ENCODE measurements around the gene LIPH. TPM values are rescaled to one million over a fixed set of nuclear protein-coding genes. Genes with fewer than 3 reads are reported as not detected.
A peak's percentile ranks its signal among the peaks of the same experiment; 100 is the strongest.
"Not testable (repeated sequence)": the region's sequence is repeated elsewhere in the genome, so short reads cannot be mapped to it uniquely, and the experiment has no call there.

Gene LIPH
- 6.6 TPM for total RNA-seq

DNA sequence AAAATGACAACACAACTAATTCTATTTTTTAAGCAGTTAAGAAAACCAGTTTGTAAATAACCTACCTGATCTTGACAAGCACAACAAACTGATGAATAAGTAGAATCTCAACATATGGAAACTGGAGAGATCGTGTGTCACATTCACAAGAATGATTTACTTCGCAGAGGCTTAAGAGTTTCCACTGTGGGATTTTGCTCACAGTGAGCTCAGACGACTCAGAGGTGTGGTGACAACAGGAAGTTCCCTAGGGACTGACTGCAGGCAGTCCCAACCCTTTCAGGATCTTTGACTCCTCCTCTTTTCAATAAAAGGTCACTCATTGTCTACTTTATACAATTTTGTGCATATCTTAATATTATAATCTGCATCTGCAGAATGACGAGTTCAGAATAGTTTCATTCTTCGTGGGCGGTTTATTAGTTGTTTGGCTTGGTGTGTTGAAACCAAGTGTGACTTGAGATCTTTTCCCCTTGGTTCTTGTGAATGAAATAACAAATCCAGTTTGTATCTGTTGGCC, at the start of gene LIPH:
Gene LIPH (minus strand): TSS at position 231 of the 520 bp plus-strand sequence. CDS start 117 bp downstream, at position 114.
- peak; percentile 1 for DNase-seq

DNA sequence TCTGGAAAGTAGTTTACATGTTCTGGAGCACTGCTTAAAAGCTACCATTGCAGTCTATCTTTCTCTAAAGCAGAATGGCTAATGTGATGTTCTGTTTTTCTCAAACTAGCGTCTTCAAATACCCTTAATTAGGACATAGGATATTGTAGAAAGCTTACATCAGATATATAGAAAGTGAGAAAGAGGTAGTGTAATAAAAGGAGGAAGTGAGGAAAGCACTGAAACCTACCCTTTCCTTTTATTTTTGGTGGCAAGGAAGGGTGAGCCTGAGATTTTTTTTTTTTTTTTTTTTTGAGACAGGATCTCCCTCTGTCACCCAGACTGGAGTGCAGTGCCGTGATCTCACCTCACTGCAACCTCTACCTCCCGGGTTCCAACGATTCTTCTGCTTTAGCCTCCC, 43.1 kb upstream of the LIPH start:
- no peak for DNase-seq

DNA sequence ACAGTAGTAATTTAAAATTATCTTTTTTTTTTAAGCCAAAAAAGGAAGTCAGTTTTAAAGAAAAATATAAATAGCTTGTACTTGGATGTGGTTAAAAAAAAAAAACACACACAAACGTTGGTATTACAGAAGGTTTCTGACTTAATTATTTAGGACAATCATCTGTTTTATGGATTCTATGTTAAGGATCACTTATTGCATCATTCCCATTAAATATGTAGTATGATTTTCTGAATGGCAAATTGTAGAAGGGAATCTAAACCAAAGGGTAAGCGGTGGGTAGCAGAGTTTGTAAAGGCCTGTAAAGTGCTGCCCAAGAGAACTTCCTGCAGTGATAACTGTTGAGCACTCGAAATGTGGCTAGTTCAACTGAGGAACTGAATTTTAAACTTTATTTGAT, 41.7 kb upstream of the LIPH start:
- no peak for DNase-seq

DNA sequence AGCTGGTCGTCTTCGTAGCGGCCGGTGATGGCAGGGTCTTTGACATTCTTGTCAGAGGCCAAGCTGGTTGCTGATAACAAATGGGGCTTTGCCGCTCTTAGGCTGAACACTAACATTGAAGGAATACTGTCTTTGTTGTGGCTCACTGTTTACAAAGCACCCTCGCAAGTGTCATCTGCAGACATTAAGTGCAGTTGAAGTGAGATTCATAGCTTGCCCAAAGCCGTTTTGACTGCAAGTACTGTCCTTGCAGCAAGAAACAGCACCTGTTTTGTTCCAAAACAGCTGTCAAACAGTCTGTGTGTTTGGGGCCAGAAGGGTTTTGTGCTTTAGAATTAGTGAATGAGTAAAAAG, 34.3 kb upstream of the LIPH start:
- no peak for DNase-seq

DNA sequence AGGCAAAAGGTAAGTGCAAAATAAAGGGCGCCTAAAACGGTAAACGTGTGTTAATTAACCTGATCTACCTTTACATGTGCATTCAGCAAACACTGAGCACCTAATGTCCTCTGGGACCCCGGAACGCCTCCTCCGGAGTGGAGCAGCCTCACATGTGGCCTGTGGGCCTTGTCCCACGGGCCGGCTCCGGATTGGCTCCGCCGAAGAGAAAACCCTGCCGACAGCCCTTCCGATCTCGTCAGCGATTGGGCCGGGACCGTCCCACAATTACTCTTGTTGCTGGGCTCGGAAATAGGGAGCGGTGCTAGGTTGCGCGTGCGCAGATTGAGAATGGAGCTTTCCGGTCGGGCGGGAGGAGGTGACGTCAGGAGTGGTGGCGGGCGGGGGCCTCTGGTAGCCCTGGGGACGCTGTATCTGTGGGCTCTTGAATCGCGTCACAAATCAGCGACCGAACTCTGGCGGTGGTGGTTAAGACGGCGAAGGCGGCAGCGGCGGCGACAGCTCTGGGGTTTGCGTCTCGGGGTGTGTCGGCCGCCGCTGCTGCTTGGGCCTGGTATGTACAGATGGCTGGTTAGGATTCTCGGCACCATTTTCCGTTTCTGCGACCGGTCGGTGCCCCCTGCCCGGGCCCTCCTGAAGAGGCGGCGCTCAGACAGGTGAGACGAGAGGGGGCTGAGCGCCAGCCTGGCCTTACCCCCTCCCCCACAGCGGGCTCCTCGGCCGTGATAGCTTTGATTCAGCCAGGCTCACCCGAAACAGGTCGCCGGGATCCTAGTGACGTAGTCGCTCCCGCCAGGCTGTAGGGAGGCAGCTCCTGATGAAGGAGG, 33.7 kb upstream of the LIPH start, which contains the start of gene SENP2:
Gene SENP2 (plus strand): TSS at position 437 of the 827 bp plus-strand sequence. CDS start 119 bp downstream, at position 556.
- DNase-seq = peak; percentile 100

DNA sequence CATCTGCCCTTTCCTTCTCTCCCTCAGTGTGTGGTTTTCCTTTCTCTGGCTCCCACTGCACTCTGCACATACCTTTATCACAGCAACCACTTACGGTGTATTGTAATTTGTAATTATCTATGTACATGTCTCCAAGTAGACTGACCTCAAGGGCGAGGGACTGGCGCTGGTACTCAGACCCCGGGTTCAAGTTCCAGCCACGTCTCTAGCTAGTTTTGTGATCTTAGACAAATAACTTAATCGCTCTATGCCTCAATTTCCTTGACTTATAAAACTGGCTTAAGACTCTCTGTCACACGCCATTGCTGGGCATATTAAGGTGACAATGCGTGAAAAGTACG, 33.1 kb upstream of the LIPH start:
- DNase-seq = peak; percentile 54

DNA sequence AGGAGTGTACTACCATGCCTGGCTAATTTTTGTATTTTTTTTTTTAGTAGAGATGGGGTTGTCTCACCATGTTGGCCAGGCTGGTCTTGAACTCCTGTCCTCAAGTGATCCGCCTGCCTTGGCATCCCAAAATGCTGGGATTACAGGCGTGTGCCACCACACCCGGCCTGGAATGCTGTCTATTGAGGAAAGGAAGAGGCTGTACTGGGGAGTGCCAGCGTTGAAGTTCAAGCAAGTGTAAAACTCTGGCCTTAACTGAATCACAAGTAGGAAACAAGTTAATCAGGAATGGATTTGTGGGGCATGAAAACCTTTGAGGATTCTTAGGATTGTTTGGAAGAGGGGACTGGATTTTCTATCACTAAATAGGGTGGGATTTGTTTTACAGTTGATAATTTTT, 32.3 kb upstream of the LIPH start:
- no peak for DNase-seq

DNA sequence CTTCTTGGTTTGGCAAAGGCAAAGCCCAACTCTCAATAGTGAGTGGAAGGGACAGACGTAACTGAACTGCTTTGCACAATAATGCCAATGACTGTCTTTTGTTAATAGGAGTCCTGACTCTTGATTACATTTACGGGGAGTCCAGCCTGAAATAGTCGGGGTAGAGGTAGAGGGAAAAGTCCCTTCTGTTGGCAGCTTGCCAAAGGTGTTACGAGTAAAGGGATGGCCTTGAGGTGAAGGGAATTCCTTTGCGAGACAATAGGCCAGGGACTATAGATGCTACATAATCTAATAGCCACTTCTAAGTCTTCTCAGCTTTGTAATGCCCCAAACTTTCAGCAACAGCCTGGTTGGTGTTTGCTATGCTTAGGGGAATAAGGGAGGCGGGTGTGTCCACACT, 31.5 kb upstream of the LIPH start:
- DNase-seq = no peak

DNA sequence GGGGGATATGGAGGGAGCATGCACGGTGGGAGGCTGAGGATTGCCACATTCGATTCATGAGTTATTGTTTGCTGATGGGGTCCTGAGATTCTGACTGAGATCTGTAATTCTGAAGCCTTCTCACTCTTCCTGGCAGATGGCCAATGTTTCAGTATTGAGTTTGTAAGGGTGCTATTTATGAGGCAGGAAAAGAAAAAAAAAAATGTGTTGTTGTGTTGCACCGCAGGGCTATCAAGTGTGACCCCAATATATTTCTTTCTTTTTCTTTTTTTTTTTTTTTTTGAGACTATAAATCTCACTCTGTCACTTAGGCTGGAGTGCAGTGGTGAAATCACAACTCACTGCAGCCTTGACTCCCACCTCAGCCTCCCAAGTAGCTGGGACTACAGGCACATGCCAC, 30.5 kb upstream of the LIPH start:
- DNase-seq = no peak

DNA sequence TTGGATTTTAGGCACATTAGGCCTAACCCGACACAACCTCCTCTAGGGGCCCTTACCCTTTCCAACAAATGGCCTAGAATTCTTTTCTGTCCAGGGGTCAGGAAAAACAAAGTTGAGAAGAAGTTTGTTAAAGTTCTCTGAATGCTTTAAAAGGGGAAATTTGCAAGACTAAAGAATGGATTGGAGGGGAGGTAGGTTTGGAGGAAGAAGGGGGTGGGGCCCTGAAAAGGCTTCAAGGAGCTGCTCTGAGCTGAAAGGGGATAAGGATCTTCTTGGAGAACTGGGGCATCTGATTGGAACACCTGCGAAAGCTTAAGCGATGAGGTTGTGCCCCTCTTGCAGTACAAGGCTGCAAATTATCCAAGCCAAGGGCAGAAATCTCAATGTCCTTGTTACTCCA, 29.8 kb upstream of the LIPH start:
- DNase-seq = no peak

DNA sequence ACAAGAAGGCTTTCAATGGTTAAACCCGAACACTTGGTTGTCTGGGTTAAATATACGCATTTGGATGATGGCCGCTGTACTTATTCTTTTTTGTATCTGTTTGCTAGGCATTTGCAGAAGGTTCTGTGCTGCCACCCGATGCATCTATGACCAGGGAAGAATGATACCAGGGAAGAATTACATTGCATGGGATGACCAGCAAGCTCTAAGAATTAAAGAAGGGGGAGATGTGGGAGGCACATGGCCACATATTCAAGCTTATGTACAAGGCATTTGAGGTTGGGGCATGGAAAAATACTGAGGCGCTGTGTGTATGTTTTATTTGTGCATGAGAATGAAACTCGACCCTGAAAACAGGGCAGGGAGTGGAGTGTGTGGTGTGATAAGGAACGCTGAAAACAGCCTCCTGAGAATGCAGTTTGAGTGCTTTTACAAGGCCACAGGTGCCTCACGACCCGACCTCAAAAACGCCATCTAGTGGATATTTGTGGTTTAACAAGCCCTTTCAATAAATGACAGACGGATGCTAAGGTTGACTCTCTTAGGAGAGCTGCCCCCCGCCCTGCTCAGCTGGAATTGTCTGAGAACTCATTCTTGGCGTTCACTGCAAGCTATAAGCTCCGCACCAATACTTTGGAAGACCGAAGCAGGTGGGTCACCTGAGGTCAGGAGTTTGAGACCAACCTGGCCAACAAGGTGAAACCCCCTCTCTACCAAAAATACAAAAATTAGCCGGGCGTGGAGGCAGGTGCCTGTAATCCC, 22.9 kb upstream of the LIPH start:
- not testable (repeated sequence) for DNase-seq

DNA sequence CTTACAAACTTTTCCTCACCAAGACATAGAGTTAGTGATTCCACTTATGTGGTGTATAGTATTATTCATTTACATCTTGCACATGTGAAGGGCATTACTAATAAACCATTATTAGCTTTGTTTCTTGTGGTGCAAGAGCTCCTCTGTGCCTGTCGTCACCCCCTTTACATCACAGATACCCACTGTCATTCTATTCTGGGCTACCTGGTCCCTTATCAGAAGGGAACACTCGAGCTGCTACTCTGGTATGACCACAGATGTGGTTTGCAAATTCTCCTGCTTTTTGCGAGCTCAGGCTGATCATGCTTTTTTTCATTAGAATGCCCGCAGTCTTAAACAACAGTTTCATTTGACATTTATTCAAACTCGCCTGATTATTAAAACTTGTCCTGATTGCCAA, 19.8 kb upstream of the LIPH start:
- DNase-seq = no peak

DNA sequence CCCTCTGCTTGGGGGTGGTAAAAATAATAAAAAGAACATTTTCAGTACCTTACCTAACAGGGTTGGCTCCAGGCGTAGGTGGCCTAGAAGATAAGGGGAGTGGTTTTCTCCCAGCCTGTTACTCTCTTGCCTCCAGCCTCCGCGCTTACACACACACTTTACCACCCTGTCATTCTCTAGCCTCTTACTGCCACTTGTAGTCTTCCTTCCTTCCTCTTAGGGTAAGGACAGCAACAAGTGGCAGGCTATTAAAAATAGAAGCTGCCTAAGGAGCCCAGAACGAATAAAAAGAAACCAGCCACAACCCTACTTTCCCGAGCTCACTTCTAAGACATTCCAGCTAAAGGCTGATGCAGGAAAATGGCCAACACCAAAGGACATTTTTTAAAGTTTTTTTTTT, 9.6 kb upstream of the LIPH start:
- DNase-seq = no peak

DNA sequence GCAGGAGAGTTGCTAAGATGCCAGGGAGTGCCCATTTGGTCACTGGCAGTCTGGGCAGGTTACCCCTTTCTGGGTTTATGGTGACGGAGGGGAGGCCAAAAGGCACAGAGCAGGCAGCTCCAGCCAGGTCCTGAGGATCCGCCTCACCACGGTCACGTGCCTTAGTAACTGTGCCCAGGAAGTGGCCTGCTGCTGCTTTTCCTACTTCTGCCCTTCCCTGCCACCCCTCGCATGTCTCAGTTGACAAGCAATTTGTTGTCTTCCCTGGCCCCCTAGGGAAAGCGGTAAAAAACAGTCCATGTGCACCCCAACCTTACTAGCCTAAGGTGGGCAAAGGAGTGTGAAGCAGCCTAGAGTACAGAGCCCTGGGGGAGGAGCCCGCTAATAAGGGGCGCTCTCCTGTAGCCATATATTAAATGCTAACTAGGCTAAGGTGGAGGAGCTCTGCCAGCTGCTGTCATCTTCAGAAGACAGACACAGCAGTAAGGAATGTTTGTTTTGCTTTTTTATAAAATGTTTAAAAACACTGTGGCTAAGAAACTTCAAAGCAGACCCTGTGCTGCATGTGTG, 9.1 kb upstream of the LIPH start:
- DNase-seq = no peak

DNA sequence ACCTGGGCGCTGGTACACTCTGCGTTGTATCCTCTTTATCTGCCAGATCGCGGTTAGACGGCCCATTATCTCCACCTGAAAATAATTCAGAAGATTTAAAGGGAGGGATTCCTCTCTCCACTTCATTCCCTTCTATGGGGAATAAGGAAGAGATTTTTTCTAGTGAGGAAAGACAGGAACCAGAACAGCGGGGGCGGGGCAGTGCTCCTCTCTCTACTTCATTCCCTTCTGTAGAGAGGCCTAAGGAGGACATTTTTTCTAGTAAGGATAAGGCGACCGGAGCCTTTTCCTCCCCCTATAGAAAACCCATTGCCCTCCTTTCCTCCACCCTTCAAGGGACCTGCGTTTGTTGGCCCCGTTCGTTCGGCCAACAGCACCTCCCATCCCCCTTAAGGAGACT, 8.3 kb upstream of the LIPH start:
- no peak for DNase-seq

DNA sequence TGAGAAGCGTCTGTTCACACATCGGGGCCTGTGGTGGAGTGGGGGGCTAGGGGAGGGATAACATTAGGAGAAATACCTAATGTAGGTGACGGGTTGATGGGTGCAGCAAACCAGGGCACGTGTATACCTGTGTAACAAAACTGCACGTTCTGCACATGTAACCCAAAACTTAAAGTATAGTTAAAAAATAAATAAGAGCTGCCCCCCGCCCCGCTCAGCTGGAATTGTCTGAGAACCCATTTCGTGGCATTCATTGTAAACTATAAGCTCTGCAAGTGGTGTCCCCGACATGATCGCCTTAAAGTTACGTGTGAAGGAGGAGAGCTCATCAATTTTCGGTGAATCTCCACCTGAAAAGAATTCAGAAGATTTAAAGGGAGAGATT, 7.3 kb upstream of the LIPH start:
- no peak for DNase-seq

DNA sequence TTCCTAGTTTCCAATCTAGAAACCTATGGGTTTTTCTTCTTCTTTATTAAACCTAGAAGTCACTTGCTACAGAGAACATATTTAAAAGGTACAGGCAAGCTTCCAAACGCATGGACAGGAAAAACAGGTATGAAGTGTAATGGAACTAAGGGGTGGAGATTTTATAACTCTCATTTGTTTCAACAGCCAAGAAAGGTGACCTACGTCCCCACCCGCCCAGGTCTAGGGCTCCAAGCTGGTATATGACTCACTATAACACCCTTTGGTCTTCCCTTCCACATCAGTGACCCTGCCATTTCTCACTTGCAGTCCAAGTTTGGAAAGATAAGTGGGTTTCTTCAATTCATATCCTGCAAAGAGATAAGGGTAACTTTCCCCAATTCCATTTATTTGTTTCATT, 6.0 kb upstream of the LIPH start:
- DNase-seq = no peak

DNA sequence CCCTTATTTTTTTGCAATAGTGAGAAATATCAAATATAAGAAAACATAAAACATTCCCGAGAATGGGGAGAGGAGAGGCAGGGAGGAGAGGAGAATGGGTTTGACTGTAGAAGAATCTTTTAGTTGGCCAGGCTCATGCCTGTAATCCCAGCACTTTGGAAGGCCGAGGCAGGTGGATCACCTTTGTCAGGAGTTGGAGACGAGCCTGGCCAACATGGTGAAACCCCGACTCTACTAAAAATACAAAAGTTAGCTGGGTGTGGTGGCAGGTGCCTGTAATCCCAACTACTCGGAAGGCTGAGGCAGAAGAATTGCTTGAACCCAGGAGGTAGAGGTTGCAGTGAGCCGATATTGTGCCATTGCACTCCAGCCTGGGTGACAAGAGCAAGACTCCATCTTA, 4.3 kb upstream of the LIPH start:
- DNase-seq = not testable (repeated sequence)

DNA sequence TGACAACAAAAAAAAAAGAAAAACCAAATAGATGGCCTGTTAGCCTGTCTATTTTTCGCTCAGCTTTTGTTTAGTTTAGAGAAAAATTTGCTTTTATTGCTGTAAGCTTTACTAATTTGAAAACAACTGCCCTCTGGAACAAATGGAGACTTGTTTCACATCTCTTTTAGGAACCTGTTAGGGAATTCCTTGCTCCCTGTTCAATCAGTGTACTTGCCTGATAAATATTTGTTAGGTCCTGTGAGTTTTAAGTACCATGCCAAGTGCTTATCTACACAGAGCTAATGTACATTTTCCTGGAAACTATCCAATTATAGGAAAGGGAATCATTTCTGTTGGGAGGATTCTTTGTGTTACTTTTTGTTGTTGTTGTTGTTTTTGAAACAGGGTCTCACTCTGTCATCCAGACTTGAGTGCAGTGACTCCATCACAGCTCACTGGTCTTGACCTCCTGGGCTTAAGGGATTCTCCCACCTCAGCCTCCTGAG, 3.5 kb upstream of the LIPH start:
- DNase-seq = no peak

DNA sequence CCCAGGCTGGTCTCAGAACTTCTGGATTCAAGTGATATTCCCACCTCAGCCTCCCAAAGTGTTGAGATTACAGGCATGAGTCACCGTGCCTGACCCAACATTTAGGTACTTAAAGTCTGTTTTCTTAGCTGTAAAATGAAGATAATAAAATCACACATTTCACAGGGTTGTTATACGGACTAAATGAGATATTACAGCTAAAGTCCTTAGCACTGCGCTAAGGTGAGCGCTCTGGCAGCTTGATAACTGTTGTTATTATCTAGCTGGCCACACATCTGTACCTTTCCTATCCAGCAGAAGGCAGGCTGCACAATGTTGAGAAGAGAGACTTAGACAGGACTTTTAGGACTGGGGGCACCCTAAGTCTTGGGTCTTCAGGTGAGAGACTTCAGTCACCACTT, 2.7 kb upstream of the LIPH start:
- DNase-seq = no peak

DNA sequence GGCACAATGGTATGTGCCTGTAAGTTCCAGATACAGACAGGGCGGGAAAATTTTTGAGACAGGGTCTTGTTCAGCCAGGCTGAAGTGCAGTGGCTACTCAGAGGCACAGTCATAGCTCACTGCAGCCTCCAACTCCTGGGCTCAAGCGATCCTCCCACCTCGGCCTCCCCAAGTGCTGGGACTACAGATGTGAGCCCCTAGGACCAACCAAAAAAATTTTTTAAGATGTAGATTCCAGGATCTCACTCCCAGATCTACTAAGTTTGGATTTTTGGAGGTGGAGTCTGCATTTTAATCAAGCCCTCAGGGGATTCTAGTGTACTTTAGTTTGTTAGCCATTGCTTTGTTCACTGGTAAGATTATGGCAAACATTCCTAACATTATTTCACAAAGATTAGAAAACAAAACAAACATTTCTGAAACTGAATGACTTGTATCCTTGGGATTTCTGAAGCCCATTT, 2.7 kb downstream of the LIPH start:
- no peak for DNase-seq

DNA sequence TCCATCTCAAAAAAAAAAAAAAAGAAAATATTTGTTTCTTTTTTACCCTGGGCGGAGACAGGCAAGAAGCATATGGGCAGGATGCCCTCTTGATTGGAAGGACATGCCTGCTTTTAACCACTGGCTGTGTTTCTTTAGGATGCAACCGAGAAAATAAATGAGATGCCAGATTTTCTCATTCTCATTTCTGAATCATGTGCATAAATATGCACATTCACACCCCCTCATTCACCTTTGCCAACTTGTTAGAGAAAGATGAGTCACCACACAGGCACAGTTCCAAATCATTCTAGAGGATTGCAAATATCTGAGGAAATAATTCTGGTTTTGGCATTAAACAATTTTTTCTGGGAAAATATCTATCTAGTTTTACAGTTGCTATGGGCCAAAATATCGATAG, 3.3 kb downstream of the LIPH start:
- DNase-seq = peak; percentile 81

DNA sequence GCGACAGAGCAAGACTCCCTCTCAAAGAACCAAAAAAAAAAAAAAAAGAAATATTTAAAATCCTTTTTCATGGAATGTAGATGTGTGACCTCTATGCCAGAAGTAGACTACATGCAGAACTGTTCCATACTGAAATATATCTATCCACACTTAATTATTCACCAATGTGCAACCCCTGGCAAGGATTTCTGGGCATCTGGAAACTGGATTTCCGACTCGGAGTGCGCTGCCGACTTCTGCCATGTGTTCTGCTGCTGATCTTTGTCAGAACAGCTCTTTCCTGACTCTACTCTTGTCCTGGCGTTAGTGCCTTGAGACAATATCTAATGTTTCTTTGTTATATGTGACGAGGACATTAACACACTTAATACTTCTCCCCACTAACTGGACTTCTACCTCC, 11.7 kb downstream of the LIPH start:
- DNase-seq = no peak
